HG02885 (cell line): ENCODE results near the gene NELFCD.
A peak's percentile ranks its signal among the peaks of the same experiment; 100 is the strongest.

ENCODE experiments used
- ATAC-seq: cut with Tn5 transposase; IDR thresholded peaks from one replicate; pipeline ENCODE4 v1.9.1; 2021; ENCODE audit warnings: mild to moderate bottlenecking; ENCODE audit not compliant: unreplicated experiment, poor library complexity

Gene NELFCD

GRCh38 chr20:58993332-58994248 lies 12.5 kb downstream of the NELFCD start:
- ATAC-seq, result no peak

- no peak for ATAC-seq
These were observed 13.5 kb downstream of the NELFCD start for GRCh38 chr20:58994390-58995159.

GRCh38 chr20:58995461-58996225 lies 14.6 kb downstream of the NELFCD start:
- no peak for ATAC-seq

GRCh38 chr20:58996226-58996611 lies 15.2 kb downstream of the NELFCD start:
- ATAC-seq, result no peak

GRCh38 chr20:58997141-58997770 lies 16.2 kb downstream of the NELFCD start:
- ATAC-seq, result no peak

- no peak for ATAC-seq
These were observed 17.6 kb downstream of the NELFCD start for GRCh38 chr20:58998656-58999055.

GRCh38 chr20:59000326-59000725 lies 19.3 kb downstream of the NELFCD start:
- no peak for ATAC-seq

GRCh38 chr20:59001068-59001448 lies 20.0 kb downstream of the NELFCD start:
- ATAC-seq, result no peak

- ATAC-seq, result no peak
These were observed 20.6 kb downstream of the NELFCD start for GRCh38 chr20:59001449-59002171.

GRCh38 chr20:59002388-59002787 lies 21.3 kb downstream of the NELFCD start:
- no peak for ATAC-seq

- no peak for ATAC-seq
These were observed 21.9 kb downstream of the NELFCD start for GRCh38 chr20:59002874-59003399.

GRCh38 chr20:59003836-59004492 lies 22.9 kb downstream of the NELFCD start:
- no peak for ATAC-seq

- ATAC-seq, result no peak
These were observed 23.4 kb downstream of the NELFCD start for GRCh38 chr20:59004493-59004762.

- peak; percentile 56 for ATAC-seq
These were observed 23.9 kb downstream of the NELFCD start for GRCh38 chr20:59004763-59005522.

GRCh38 chr20:59005523-59006166 lies 24.6 kb downstream of the NELFCD start:
- ATAC-seq, result no peak

- no peak for ATAC-seq
These were observed 25.3 kb downstream of the NELFCD start for GRCh38 chr20:59006167-59006863.
